Loucy (cell line): ENCODE measurements around the gene EXOSC7.

Source experiments
- H2AFZ ChIP-seq: fragments of 200-600 bp; sonication (generic); 2 replicates; pipeline ENCODE4 v1.6.0; 2016; ENCODE audit warnings: antibody characterized with exemption, mild to moderate bottlenecking, low read length, moderate library complexity
- H3F3A ChIP-seq: fragments of 200-600 bp; 2 replicates; pipeline ENCODE4 v1.6.0; 2016; ENCODE audit warnings: antibody characterized with exemption, low read depth, mild to moderate bottlenecking
- H3K27me3 ChIP-seq: fragments of 200-600 bp; sonication (generic); 2 replicates; pipeline ENCODE4 v1.6.1; 2014; ENCODE audit warnings: low read length, mild to moderate bottlenecking; ENCODE audit not compliant: insufficient read depth, poor library complexity, severe bottlenecking
- H3K36me3 ChIP-seq: fragments of 200-600 bp; sonication (generic); 2 replicates; pipeline ENCODE4 v1.6.1; 2016; ENCODE audit warnings: low read length; ENCODE audit not compliant: insufficient read depth
- H3K4me1 ChIP-seq: fragments of 200-600 bp; sonication (generic); 2 replicates; pipeline ENCODE4 v1.5.1; 2014; ENCODE audit warnings: low read length, mild to moderate bottlenecking; ENCODE audit not compliant: insufficient read depth, poor library complexity, severe bottlenecking
- H3K4me2 ChIP-seq: fragments of 200-600 bp; sonication (generic); 2 replicates; pipeline ENCODE4 v1.6.0; 2014; ENCODE audit warnings: antibody characterized with exemption, low read length, low read depth, mild to moderate bottlenecking; ENCODE audit not compliant: poor library complexity, severe bottlenecking
- H3K4me3 ChIP-seq: fragments of 200-600 bp; sonication (generic); 2 replicates; pipeline ENCODE4 v1.5.1; 2014; ENCODE audit warnings: low read length, mild to moderate bottlenecking, mixed read lengths; ENCODE audit not compliant: poor library complexity, severe bottlenecking
- H3K79me2 ChIP-seq: fragments of 200-600 bp; sonication (generic); 2 replicates; pipeline ENCODE4 v1.6.1; 2014; ENCODE audit warnings: low read length; ENCODE audit not compliant: insufficient read depth
- H3K9ac ChIP-seq: fragments of 200-600 bp; sonication (generic); 2 replicates; pipeline ENCODE4 v1.6.0; 2014; ENCODE audit warnings: mild to moderate bottlenecking, low read depth, low read length, moderate library complexity; ENCODE audit not compliant: poor library complexity, severe bottlenecking
- H3K9me2 ChIP-seq: fragments of 200-600 bp; sonication (generic); replicated peaks from 2 replicates; pipeline ENCODE4 v1.6.1; 2016; ENCODE audit warnings: low read depth, low read length, mixed read lengths
- H3K9me3 ChIP-seq: fragments of 200-600 bp; sonication (generic); 2 replicates; pipeline ENCODE4 v1.6.1; 2014; ENCODE audit warnings: mild to moderate bottlenecking, antibody characterized with exemption, low read length, low read depth; ENCODE audit not compliant: insufficient read depth
- H4K20me1 ChIP-seq: fragments of 200-600 bp; sonication (generic); 2 replicates; pipeline ENCODE4 v1.6.0; 2014; ENCODE audit warnings: antibody characterized with exemption, low read length, mild to moderate bottlenecking; ENCODE audit not compliant: insufficient read depth, poor library complexity, severe bottlenecking
- CTCF ChIP-seq: fragments of 200-600 bp; sonication (generic); conservative IDR thresholded peaks from 2 replicates; pipeline ENCODE4 v1.5.1; 2014; ENCODE audit warnings: mild to moderate bottlenecking, antibody characterized with exemption, low read length
- EZH2phosphoT487 ChIP-seq: fragments of 200-600 bp; IDR thresholded peaks from 2 replicates; pipeline ENCODE4 v1.6.1; 2018; ENCODE audit warnings: antibody characterized with exemption, mild to moderate bottlenecking, moderate library complexity, borderline replicate concordance

The EXOSC7 gene

GRCh38 chr3:44963571-44964325 is 12.3 kb upstream of the EXOSC7 start:
- no peaks in the 10 kb centered on the region for H3K9me2 ChIP-seq
- no peak overlapping the region for H2AFZ ChIP-seq
- H3K9me3 ChIP-seq, result no peaks in the 10 kb centered on the region
- H3K79me2 ChIP-seq, result peaks cover 90% of the 10 kb centered on the region
- no peaks in the 10 kb centered on the region for H3F3A ChIP-seq
- TF ChIP-seq CTCF, result no peak
- TF ChIP-seq EZH2phosphoT487, result no peak
- peaks cover 6% of the 10 kb centered on the region; the same call in 1 of the 2 replicates for H3K36me3 ChIP-seq
- H3K4me1 ChIP-seq, result peaks cover 55% of the 10 kb centered on the region
- H3K4me2 ChIP-seq, result no peak overlapping the region
- no peaks in the 10 kb centered on the region for H4K20me1 ChIP-seq
- no peak overlapping the region for H3K4me3 ChIP-seq
- H3K27me3 ChIP-seq, result no peaks in the 10 kb centered on the region
- no peak overlapping the region for H3K9ac ChIP-seq

DNA sequence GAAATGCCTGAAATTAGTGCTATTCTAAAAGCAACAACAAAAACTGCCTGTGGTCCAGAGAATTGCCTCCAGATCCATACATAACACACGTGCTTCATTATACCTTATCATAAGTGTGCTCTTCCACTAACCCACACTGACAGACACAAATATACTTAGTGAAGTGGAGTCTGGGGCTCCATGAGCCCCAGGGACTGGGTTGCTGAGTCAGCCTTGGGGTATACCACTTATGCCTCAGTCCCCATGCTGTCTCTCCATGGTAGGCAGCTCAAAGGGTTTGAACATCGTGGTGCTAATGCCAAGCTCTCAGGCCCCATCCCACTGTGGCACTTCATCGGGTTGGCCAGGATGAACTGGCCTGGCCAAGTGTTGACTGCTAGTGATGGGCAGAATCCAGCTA is 10.9 kb upstream of the EXOSC7 start:
- Histone ChIP-seq H3F3A (no peaks in the 10 kb centered on the region), H3K27me3 (no peaks in the 10 kb centered on the region), H3K9me3 (no peaks in the 10 kb centered on the region), H3K9ac (no peak overlapping the region), H3K9me2 (no peaks in the 10 kb centered on the region), H3K4me3 (no peak overlapping the region), H4K20me1 (peaks cover 8% of the 10 kb centered on the region), H3K4me1 (peaks cover 69% of the 10 kb centered on the region), H3K79me2 (peaks cover 95% of the 10 kb centered on the region), H2AFZ (no peak overlapping the region), H3K4me2 (no peak overlapping the region), H3K36me3 (no peaks in the 10 kb centered on the region)
- TF ChIP-seq CTCF (no peak), EZH2phosphoT487 (no peak)

GRCh38 chr3:44966795-44967278 is 9.2 kb upstream of the EXOSC7 start:
- peaks cover 93% of the 10 kb centered on the region for H3K79me2 ChIP-seq
- peaks cover 11% of the 10 kb centered on the region; the same call in 1 of the 2 replicates for H3F3A ChIP-seq
- H4K20me1 ChIP-seq, result peaks cover 16% of the 10 kb centered on the region
- no peaks in the 10 kb centered on the region for H3K27me3 ChIP-seq
- H3K9ac ChIP-seq, result peak overlapping the region; percentile 41
- no peaks in the 10 kb centered on the region for H3K36me3 ChIP-seq
- H3K9me3 ChIP-seq, result no peaks in the 10 kb centered on the region
- H3K9me2 ChIP-seq, result no peaks in the 10 kb centered on the region
- peaks cover 83% of the 10 kb centered on the region for H3K4me1 ChIP-seq
- peak overlapping the region; percentile 60 for H3K4me2 ChIP-seq
- peak overlapping the region; percentile 34 for H3K4me3 ChIP-seq
- no peak overlapping the region for H2AFZ ChIP-seq
- no peak for TF ChIP-seq EZH2phosphoT487
- TF ChIP-seq CTCF, result no peak
